ENCODE data around the gene ALMS1.
"Not testable (repeated sequence)": the region's sequence is repeated elsewhere in the genome, so short reads cannot be mapped to it uniquely, and the experiment has no call there.

The ALMS1 gene

GRCh38 chr2:73566288-73566878, 180.7 kb downstream of the ALMS1 start:
- DNase-seq (ENCODE audit: low spot score): no peak
- no peak for TF ChIP-seq CTCF (IDR thresholded peaks at IDR 0.05; ENCODE audit: extremely low read depth, missing control alignments)

DNA sequence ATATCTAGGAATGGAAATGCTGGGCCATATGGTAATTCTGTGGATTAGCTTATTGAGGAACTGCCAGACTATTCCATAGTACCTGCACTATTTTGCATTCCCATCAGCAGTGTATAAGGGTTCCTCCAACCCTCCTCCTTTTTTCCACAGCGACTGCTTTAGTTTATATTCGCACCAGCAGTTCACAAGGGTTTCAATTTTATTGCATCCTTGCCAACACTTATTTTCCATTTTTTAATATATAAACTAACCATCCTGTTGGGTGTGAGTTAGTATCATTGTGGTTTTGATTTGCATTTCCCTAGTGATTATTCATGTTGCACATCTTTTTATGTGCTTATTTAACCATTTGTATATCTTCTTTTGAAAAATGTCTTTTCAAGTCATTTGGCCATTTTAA, 189.6 kb downstream of the ALMS1 start:
- TF ChIP-seq CTCF (IDR thresholded peaks at IDR 0.05; ENCODE audit: extremely low read depth, missing control alignments): no peak
- DNase-seq (ENCODE audit: low spot score): no peak

- no peak for DNase-seq (ENCODE audit: low spot score)
- no peak for TF ChIP-seq CTCF (IDR thresholded peaks at IDR 0.05; ENCODE audit: extremely low read depth, missing control alignments)
Measured at GRCh38 chr2:73582364-73582763, 196.7 kb downstream of the ALMS1 start.

DNA sequence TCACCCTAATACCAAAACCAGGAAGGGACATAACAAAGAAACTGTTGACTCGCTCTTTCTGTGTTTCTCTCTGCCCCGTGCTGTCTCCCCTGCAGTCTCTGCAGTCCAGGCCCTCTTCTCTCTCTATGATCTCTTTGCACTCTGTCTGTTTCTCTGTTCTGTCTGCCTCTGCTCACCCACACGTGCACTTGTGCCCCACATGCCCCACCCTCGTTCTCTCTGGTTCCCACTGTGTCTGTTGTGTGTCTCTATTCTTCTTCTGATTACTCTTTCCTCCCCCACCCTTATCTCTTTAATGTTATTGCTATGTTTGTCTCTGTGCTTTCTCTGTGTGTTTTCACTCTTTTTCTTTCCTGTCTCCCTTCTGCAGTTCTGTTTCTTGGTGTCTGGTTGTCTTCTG, 202.5 kb downstream of the ALMS1 start:
- no peak for DNase-seq (ENCODE audit: low spot score)
- no peak for TF ChIP-seq CTCF (IDR thresholded peaks at IDR 0.05; ENCODE audit: extremely low read depth, missing control alignments)

DNA sequence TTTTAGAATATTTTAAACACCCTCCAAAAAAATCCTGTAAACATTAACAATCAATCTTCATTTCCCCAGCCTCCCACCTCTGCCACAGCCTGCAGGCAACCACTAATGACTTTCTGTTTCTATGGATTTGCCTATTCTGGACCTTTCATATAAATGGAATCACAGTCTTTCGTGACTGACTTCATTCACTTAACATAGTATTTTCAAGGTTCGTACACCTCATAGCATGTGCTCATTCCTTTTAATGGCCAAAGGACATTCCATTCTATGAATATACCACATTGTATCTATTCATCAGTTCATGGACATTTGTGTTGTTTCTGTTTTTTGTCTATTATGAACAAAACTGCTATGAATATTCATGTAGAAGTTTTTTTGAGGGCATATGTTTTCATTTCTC, 208.0 kb downstream of the ALMS1 start:
- no peak for TF ChIP-seq CTCF (IDR thresholded peaks at IDR 0.05; ENCODE audit: extremely low read depth, missing control alignments)
- no peak for DNase-seq (ENCODE audit: low spot score)

GRCh38 chr2:73594251-73594650, 208.6 kb downstream of the ALMS1 start:
- DNase-seq (ENCODE audit: low spot score): no peak
- no peak for TF ChIP-seq CTCF (IDR thresholded peaks at IDR 0.05; ENCODE audit: extremely low read depth, missing control alignments)

- DNase-seq (ENCODE audit: low spot score): no peak
- TF ChIP-seq CTCF (IDR thresholded peaks at IDR 0.05; ENCODE audit: extremely low read depth, missing control alignments): no peak
Measured at GRCh38 chr2:73601780-73602179, 216.1 kb downstream of the ALMS1 start.

DNA sequence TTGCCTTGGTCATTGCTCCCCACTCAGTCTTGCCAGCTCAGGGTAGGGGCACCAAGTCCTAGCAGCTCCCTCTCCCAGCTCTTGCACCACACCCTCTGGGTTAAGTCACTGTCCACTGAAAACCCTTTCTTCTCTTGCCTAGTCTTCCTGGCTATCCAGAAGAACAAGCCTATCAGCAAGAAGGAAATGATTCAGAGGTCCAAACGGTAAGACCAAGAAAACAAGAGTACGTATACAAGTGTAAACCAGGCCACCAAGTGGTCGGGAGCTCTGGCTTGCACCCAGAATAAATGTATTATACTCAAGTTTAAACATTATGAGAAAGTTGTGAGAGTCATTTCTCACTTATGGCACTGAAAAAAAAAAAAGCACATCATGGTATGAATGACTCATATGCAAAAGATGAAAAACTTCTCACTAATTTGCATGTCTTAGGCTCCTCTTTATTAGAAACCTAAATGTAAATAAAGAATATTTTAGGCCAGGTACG, 217.5 kb downstream of the ALMS1 start:
- not testable (repeated sequence) for DNase-seq (ENCODE audit: low spot score)

- DNase-seq (ENCODE audit: low spot score): not testable (repeated sequence)
Measured at GRCh38 chr2:73604589-73604988, 219.0 kb downstream of the ALMS1 start.
